Measurements from ENCODE around the gene SYMPK.
A peak's percentile ranks its signal among the peaks of the same experiment; 100 is the strongest.
"Not testable (repeated sequence)": the region's sequence is repeated elsewhere in the genome, so short reads cannot be mapped to it uniquely, and the experiment has no call there.

The SYMPK gene

GRCh38 chr19:45805719-45806118 lies 57.2 kb downstream of the SYMPK start:
- FAIRE-seq (no peak), DNase-seq (ENCODE audit: low spot score) (no peak)

GRCh38 chr19:45804959-45805230 lies 58.1 kb downstream of the SYMPK start:
- FAIRE-seq (no peak), DNase-seq (ENCODE audit: low spot score) (no peak)

GRCh38 chr19:45804140-45804958 lies 58.6 kb downstream of the SYMPK start:
- DNase-seq (ENCODE audit: low spot score): no peak
- FAIRE-seq: no peak

- DNase-seq (ENCODE audit: low spot score) (no peak), FAIRE-seq (no peak)
Measured at GRCh38 chr19:45801603-45802175, 61.3 kb downstream of the SYMPK start.

- peak; percentile 66 for FAIRE-seq
- peak; percentile 89 for DNase-seq (ENCODE audit: low spot score)
Measured at GRCh38 chr19:45800070-45800553, 62.8 kb downstream of the SYMPK start.

- FAIRE-seq; DNase-seq (ENCODE audit: low spot score): not testable (repeated sequence)
Measured at GRCh38 chr19:45799541-45799940, 63.4 kb downstream of the SYMPK start.

- peak; percentile 46 for FAIRE-seq
Measured at GRCh38 chr19:45798995-45799517, 63.9 kb downstream of the SYMPK start.

GRCh38 chr19:45794627-45795026 lies 68.3 kb downstream of the SYMPK start:
- FAIRE-seq (no peak), DNase-seq (ENCODE audit: low spot score) (no peak)

More at GRCh38 chr19:45798995-45799517, 63.9 kb downstream of the SYMPK start:
- DNase-seq (ENCODE audit: low spot score): peak; percentile 60

GRCh38 chr19:45793876-45794275 lies 69.1 kb downstream of the SYMPK start:
- DNase-seq (ENCODE audit: low spot score) (no peak), FAIRE-seq (no peak)

GRCh38 chr19:45793178-45793564 lies 69.8 kb downstream of the SYMPK start:
- DNase-seq (ENCODE audit: low spot score) (no peak), FAIRE-seq (no peak)

- DNase-seq (ENCODE audit: low spot score) (peak; percentile 92), FAIRE-seq (peak; percentile 88)
Measured at GRCh38 chr19:45792470-45793177, 70.3 kb downstream of the SYMPK start, which contains the start of gene DMWD. DMWD (minus strand) TSS chr19:45792845; CDS start chr19:45792756, 89 bp downstream.

GRCh38 chr19:45791744-45792469 lies 71.0 kb downstream of the SYMPK start:
- FAIRE-seq: no peak
- DNase-seq (ENCODE audit: low spot score): no peak

GRCh38 chr19:45790942-45791341 lies 72.0 kb downstream of the SYMPK start:
- FAIRE-seq: no peak
- no peak for DNase-seq (ENCODE audit: low spot score)

- FAIRE-seq: no peak
- no peak for DNase-seq (ENCODE audit: low spot score)
Measured at GRCh38 chr19:45789035-45789786, 73.7 kb downstream of the SYMPK start.

GRCh38 chr19:45786533-45786894 lies 76.4 kb downstream of the SYMPK start:
- DNase-seq (ENCODE audit: low spot score) (no peak), FAIRE-seq (no peak)

- DNase-seq (ENCODE audit: low spot score): no peak
- FAIRE-seq: no peak
Measured at GRCh38 chr19:45785781-45786532, 77.0 kb downstream of the SYMPK start.

- FAIRE-seq: no peak
- DNase-seq (ENCODE audit: low spot score): no peak
Measured at GRCh38 chr19:45785097-45785496, 77.8 kb downstream of the SYMPK start.

GRCh38 chr19:45784096-45784495 lies 78.9 kb downstream of the SYMPK start:
- FAIRE-seq (no peak), DNase-seq (ENCODE audit: low spot score) (no peak)

GRCh38 chr19:45782820-45783785 lies 79.8 kb downstream of the SYMPK start:
- no peak for FAIRE-seq
- DNase-seq (ENCODE audit: low spot score): no peak

All from RCC 7860 (cell line).